Heart left ventricle (tissue), 13 donors: ENCODE data around the gene NRN1L.

ENCODE experiments used
- POLR2A ChIP-seq, 2 donors: fragments of 450-650 bp; IDR thresholded peaks; one replicate each; pipeline ENCODE4 v1.6.1; 2017; ENCODE audit warnings: antibody characterized with exemption in 2 of 2, mild to moderate bottlenecking in 2 of 2, moderate library complexity in 2 of 2
- TF ChIP-seq, protein P1 (sequence below), 12 donors: fragments of 200-600 bp; sonication (generic) in 4 of 12; IDR thresholded peaks; one replicate each; pipeline versions ENCODE4 v1.5.0 to v1.8.0; 2018 to 2022; ENCODE audit warnings: antibody characterized with exemption in 12 of 12, mild to moderate bottlenecking in 5 of 12
- donor health status: ischemic (EF 13 %, LVEDD 7.1; RV severe dilation, severe dysfunction).
- donor health status: DM: no; HTN: yes; CAD: no.
- donor health status: DM: no; HTN: no; CAD: no.
- donor health status: ischemic (EF 25% LVEDD 6.9; RV normal size, moderate dysfunction).
- donor health status: ischemic (EF 25% LVEDD 5.7; RV mildly dilated, moderate dysfunction).
- donor health status: ischemic (EF 35%, LVEDD 5.7; RV mildly dilated, moderate dysfunction).
- donor health status: nonischemic (EF 11% LVEDD 7.7; RV severe dilation, severe dysfunction).
- donor health status: DM: yes; HTN: yes; CAD: no.
- donor health status: PGD.
- donor health status: ischemic (EF 29% LVEDD 5.4; RV normal size, mild dysfunction).
- donor health status: nonischemic (EF 23%, LVEDD 6.1; RV moderate dilation, normal function).

DNA sequence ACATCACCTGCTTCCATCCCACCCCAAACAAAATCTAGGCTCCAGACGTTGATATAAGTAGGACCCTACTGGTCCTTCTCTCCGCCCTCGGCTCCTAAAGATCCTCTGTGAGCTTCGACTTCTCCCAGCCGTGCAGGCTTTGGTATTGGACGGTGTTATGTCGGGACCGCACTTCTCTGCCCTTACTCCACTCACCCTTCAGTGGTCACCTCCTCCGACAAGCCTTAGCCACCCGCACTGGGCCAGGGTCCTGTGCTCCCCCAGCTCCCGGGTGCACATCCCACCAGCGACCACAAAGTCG, 50.4 kb downstream of the NRN1L start:
- TF ChIP-seq, protein P1, sequence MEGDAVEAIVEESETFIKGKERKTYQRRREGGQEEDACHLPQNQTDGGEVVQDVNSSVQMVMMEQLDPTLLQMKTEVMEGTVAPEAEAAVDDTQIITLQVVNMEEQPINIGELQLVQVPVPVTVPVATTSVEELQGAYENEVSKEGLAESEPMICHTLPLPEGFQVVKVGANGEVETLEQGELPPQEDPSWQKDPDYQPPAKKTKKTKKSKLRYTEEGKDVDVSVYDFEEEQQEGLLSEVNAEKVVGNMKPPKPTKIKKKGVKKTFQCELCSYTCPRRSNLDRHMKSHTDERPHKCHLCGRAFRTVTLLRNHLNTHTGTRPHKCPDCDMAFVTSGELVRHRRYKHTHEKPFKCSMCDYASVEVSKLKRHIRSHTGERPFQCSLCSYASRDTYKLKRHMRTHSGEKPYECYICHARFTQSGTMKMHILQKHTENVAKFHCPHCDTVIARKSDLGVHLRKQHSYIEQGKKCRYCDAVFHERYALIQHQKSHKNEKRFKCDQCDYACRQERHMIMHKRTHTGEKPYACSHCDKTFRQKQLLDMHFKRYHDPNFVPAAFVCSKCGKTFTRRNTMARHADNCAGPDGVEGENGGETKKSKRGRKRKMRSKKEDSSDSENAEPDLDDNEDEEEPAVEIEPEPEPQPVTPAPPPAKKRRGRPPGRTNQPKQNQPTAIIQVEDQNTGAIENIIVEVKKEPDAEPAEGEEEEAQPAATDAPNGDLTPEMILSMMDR (IDR thresholded peaks at IDR 0.05) = no peak
- no peak for TF ChIP-seq POLR2A (IDR thresholded peaks at IDR 0.05)
